KMS-11 (cell line): ENCODE measurements around the gene MUSTN1.

Experiments used
- H2AFZ ChIP-seq: fragments of 200-600 bp; sonication (generic); 2 replicates; pipeline ENCODE4 v1.6.1; 2016; ENCODE audit warnings: antibody characterized with exemption, mixed run types, low read depth
- H3K27ac ChIP-seq: fragments of 200-600 bp; sonication (generic); 2 replicates; pipeline ENCODE4 v1.6.1; 2016; ENCODE audit warnings: mild to moderate bottlenecking, mixed run types
- H3K27me3 ChIP-seq: fragments of 200-600 bp; sonication (generic); 2 replicates; pipeline ENCODE4 v1.6.1; 2017; ENCODE audit warnings: mild to moderate bottlenecking, low read depth, mixed run types, moderate library complexity; ENCODE audit not compliant: insufficient read depth
- H3K36me3 ChIP-seq: fragments of 200-600 bp; sonication (generic); 2 replicates; pipeline ENCODE4 v1.6.1; 2017; ENCODE audit warnings: mild to moderate bottlenecking, mixed run types; ENCODE audit not compliant: insufficient read depth
- H3K4me1 ChIP-seq: fragments of 200-600 bp; sonication (generic); 2 replicates; pipeline ENCODE4 v1.6.1; 2016; ENCODE audit warnings: mild to moderate bottlenecking, low read depth, mixed run types; ENCODE audit not compliant: poor library complexity, severe bottlenecking
- H3K4me2 ChIP-seq: fragments of 200-600 bp; sonication (generic); 2 replicates; pipeline ENCODE4 v1.7.0; 2016; ENCODE audit warnings: mild to moderate bottlenecking, mixed run types
- H3K4me3 ChIP-seq: fragments of 200-600 bp; sonication (generic); IDR thresholded peaks from 2 replicates; pipeline ENCODE4 v1.6.1; 2017; ENCODE audit warnings: low read depth, low read length, mixed read lengths; ENCODE audit not compliant: insufficient read depth
- H3K79me2 ChIP-seq: fragments of 200-600 bp; sonication (generic); 2 replicates; pipeline ENCODE4 v1.6.1; 2016; ENCODE audit warnings: low read depth, mixed run types; ENCODE audit not compliant: insufficient read depth
- H3K9ac ChIP-seq: fragments of 200-600 bp; sonication (generic); 2 replicates; pipeline ENCODE4 v1.6.1; 2016; ENCODE audit warnings: mild to moderate bottlenecking, mixed run types
- H4K20me1 ChIP-seq: fragments of 200-600 bp; sonication (generic); 2 replicates; pipeline ENCODE4 v1.6.1; 2016; ENCODE audit warnings: mild to moderate bottlenecking, mixed run types; ENCODE audit not compliant: insufficient read depth
- TF ChIP-seq, protein P1 (sequence below): fragments of 200-600 bp; sonication (generic); conservative IDR thresholded peaks from 2 replicates; pipeline ENCODE4 v1.6.1; 2017; ENCODE audit warnings: low read depth, mild to moderate bottlenecking, antibody characterized with exemption, low read length, moderate library complexity, mixed read lengths

MUSTN1 gene

DNA sequence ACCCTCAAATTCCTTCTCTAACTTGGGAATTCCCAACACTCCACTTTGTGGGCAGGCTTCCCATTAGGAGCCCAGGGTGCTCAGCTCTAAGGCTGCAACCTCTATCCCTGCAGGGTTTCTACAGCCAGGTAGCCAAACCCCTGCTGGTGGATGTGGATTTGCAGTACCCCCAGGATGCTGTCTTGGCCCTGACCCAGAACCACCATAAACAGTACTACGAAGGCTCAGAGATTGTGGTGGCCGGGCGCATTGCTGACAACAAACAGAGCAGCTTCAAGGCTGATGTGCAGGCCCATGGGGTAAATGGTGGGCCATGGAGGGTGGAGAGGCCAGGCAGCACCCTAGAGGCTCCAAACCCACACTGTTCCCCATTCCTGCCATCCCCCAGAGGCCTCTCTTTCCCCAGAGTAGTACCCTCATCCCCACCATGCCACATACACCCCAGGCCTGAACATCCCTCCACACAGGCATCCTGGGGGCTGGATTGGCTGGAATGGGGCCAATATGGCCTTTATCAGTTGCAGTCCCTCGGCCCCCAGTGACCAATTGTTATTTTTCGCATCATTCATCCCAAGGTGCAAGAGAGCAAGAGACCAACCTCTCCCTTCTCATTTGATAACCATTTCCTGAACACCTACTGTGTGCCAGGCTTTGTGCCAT is 49.8 kb downstream of the MUSTN1 start:
- no peak overlapping the region for H3K4me2 ChIP-seq
- no peaks in the 10 kb centered on the region for H3K4me1 ChIP-seq
- H3K27ac ChIP-seq: no peak overlapping the region
- no peaks in the 10 kb centered on the region for H3K27me3 ChIP-seq
- TF ChIP-seq, protein P1, sequence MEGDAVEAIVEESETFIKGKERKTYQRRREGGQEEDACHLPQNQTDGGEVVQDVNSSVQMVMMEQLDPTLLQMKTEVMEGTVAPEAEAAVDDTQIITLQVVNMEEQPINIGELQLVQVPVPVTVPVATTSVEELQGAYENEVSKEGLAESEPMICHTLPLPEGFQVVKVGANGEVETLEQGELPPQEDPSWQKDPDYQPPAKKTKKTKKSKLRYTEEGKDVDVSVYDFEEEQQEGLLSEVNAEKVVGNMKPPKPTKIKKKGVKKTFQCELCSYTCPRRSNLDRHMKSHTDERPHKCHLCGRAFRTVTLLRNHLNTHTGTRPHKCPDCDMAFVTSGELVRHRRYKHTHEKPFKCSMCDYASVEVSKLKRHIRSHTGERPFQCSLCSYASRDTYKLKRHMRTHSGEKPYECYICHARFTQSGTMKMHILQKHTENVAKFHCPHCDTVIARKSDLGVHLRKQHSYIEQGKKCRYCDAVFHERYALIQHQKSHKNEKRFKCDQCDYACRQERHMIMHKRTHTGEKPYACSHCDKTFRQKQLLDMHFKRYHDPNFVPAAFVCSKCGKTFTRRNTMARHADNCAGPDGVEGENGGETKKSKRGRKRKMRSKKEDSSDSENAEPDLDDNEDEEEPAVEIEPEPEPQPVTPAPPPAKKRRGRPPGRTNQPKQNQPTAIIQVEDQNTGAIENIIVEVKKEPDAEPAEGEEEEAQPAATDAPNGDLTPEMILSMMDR: no peak
- H3K4me3 ChIP-seq: no peak overlapping the region
- no peak overlapping the region for H3K9ac ChIP-seq
- no peaks in the 10 kb centered on the region for H3K79me2 ChIP-seq
- H4K20me1 ChIP-seq: no peaks in the 10 kb centered on the region
- H2AFZ ChIP-seq: no peak overlapping the region
- no peaks in the 10 kb centered on the region for H3K36me3 ChIP-seq

- Histone ChIP-seq H3K9ac (no peak overlapping the region), H3K27me3 (no peaks in the 10 kb centered on the region), H3K4me1 (no peaks in the 10 kb centered on the region), H3K27ac (no peak overlapping the region), H3K79me2 (no peaks in the 10 kb centered on the region), H3K4me3 (no peak overlapping the region), H3K36me3 (no peaks in the 10 kb centered on the region), H2AFZ (no peak overlapping the region), H4K20me1 (no peaks in the 10 kb centered on the region), H3K4me2 (no peak overlapping the region)
- TF ChIP-seq, protein P1: no peak
Observed at GRCh38 chr3:52784021-52784621, 50.7 kb downstream of the MUSTN1 start.

GRCh38 chr3:52783211-52783555 is 51.6 kb downstream of the MUSTN1 start:
- Histone ChIP-seq H3K4me1 (no peaks in the 10 kb centered on the region), H4K20me1 (no peaks in the 10 kb centered on the region), H3K4me2 (no peak overlapping the region), H3K9ac (no peak overlapping the region), H3K27me3 (no peaks in the 10 kb centered on the region), H3K4me3 (no peak overlapping the region), H3K79me2 (no peaks in the 10 kb centered on the region), H2AFZ (no peak overlapping the region), H3K27ac (no peak overlapping the region), H3K36me3 (no peaks in the 10 kb centered on the region)
- TF ChIP-seq, protein P1: no peak
